Neural cell (in vitro differentiated cells): ENCODE measurements around the gene SLC17A7.

Experiments used
- EZH2 ChIP-seq: fragments of 200-600, 300-800 bp; shearing (Covaris generic), sonication (generic); IDR thresholded peaks from 2 replicates; pipeline ENCODE4 v1.6.1; 2014; ENCODE audit warnings: antibody characterized with exemption, low read length, borderline replicate concordance, mild to moderate bottlenecking; ENCODE audit not compliant: insufficient read depth, poor library complexity, severe bottlenecking
- POLR2AphosphoS5 ChIP-seq: IDR thresholded peaks from 2 replicates; pipeline ENCODE4 v1.6.1; 2012
- TF ChIP-seq, protein P1 (sequence below): fragments of 450-650 bp; IDR thresholded peaks from 2 replicates; pipeline ENCODE4 v1.5.1; 2014; ENCODE audit warnings: antibody characterized with exemption, mild to moderate bottlenecking, moderate library complexity; ENCODE audit not compliant: poor library complexity, severe bottlenecking

DNA sequence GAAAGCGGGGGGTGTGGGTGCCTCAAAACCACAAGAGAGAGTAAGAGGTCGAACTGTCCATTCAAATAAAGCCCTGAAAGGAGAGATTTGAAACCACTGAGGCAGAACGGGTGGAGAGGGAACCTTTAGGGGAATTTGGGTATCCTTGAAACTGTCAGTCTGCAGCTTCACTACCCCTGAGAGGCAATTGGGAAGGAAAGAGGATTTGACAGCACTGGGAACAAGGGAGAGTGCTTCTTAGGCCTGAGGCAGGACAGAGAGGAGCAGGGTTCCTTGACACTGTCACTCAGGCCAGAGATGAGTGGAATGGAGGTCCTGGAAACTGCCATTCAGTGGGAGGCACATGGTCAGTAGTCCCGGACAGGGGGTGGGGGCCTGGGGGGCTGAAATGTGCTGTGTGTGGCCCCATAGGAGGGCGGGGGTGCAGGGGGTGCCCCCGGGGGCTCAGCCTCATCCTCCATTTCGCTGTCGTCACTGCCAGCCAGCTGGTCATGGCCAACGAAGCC, 11.1 kb downstream of the SLC17A7 start:
- TF ChIP-seq, protein P1, sequence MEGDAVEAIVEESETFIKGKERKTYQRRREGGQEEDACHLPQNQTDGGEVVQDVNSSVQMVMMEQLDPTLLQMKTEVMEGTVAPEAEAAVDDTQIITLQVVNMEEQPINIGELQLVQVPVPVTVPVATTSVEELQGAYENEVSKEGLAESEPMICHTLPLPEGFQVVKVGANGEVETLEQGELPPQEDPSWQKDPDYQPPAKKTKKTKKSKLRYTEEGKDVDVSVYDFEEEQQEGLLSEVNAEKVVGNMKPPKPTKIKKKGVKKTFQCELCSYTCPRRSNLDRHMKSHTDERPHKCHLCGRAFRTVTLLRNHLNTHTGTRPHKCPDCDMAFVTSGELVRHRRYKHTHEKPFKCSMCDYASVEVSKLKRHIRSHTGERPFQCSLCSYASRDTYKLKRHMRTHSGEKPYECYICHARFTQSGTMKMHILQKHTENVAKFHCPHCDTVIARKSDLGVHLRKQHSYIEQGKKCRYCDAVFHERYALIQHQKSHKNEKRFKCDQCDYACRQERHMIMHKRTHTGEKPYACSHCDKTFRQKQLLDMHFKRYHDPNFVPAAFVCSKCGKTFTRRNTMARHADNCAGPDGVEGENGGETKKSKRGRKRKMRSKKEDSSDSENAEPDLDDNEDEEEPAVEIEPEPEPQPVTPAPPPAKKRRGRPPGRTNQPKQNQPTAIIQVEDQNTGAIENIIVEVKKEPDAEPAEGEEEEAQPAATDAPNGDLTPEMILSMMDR = no peak
- no peak for TF ChIP-seq EZH2
- TF ChIP-seq POLR2AphosphoS5 = no peak
